K562 (cell line): ENCODE data around the gene SRRT. TPM values are rescaled to one million over a fixed set of nuclear protein-coding genes. Genes with fewer than 3 reads are reported as not detected.
A peak's percentile ranks its signal among the peaks of the same experiment; 100 is the strongest.

Experiments used
- CXXC5 ChIP-seq: fragments of 250-450 bp; sonication (Bioruptor Pico); IDR thresholded peaks from 2 replicates; pipeline ENCODE4 v1.8.0; 2022; ENCODE audit warnings: inconsistent platforms, mild to moderate bottlenecking, moderate library complexity
- HNRNPLL ChIP-seq: fragments of 200-400 bp; formaldehyde crosslinking; IDR thresholded peaks from 2 replicates; pipeline ENCODE4 v1.6.1; 2017; ENCODE audit warnings: low read length, low read depth, mild to moderate bottlenecking; ENCODE audit not compliant: poor library complexity, severe bottlenecking
- MTA2 ChIP-seq: fragments of 450-650 bp; IDR thresholded peaks from 2 replicates; pipeline ENCODE4 v1.6.1; 2016; ENCODE audit warnings: low read depth
- NR2C1 ChIP-seq, 2 experiments: fragments of 450-650 bp; IDR thresholded peaks; 2 replicates each; pipeline ENCODE4 v1.6.1; 2017; ENCODE audit warnings: mild to moderate bottlenecking in 2 of 2, antibody characterized with exemption in 1 of 2, inconsistent platforms in 1 of 2, missing compliant biosample characterization in 1 of 2, missing genetic modification characterization in 1 of 2
- NR2C2 ChIP-seq, 2 experiments: fragments of 200-800 bp in 1 of 2; sonication (Bioruptor generic) in 1 of 2; sonication (generic) in 1 of 2; formaldehyde crosslinking in 1 of 2; IDR thresholded peaks; 2 replicates each; pipeline versions ENCODE4 v1.6.1 to v1.8.0; 2016 to 2022; ENCODE audit warnings: mild to moderate bottlenecking in 1 of 2, missing compliant biosample characterization in 1 of 2, missing genetic modification characterization in 1 of 2, missing genetic modification reagents in 1 of 2
- SIN3B ChIP-seq: fragments of 450-650 bp; IDR thresholded peaks from 2 replicates; pipeline ENCODE4 v1.6.1; 2017; ENCODE audit warnings: low read depth, mild to moderate bottlenecking, moderate library complexity
- TAF1 ChIP-seq: IDR thresholded peaks from 2 replicates; pipeline ENCODE4 v1.6.1; 2011; ENCODE audit warnings: mild to moderate bottlenecking, low read length, moderate library complexity; ENCODE audit not compliant: insufficient read depth, control insufficient read depth, severe bottlenecking; ENCODE audit errors: extremely low read depth
- YY1 ChIP-seq, 3 experiments: IDR thresholded peaks; 2 replicates each; pipeline ENCODE4 v1.6.1; 2011; ENCODE audit warnings: low read length in 2 of 3, mild to moderate bottlenecking in 2 of 3, moderate library complexity in 2 of 3, borderline replicate concordance in 1 of 3, control low read depth in 1 of 3, low read depth in 1 of 3; ENCODE audit not compliant: insufficient read depth in 3 of 3, insufficient replicate concordance in 2 of 3, control insufficient read depth in 1 of 3, insufficient read length in 1 of 3; ENCODE audit errors: extremely low read depth in 1 of 3
- ZBED1 ChIP-seq: IDR thresholded peaks from 2 replicates; pipeline ENCODE4 v1.6.1; 2014
- ZBTB40 ChIP-seq, 2 experiments: fragments of 450-650 bp in 1 of 2; sonication (generic) in 1 of 2; formaldehyde crosslinking in 1 of 2; IDR thresholded peaks; 2 replicates each; pipeline versions ENCODE4 v1.7.1 to v1.9.0; 2016 to 2022; ENCODE audit warnings: inconsistent platforms in 1 of 2, mild to moderate bottlenecking in 1 of 2, missing genetic modification reagents in 1 of 2
- polyA plus RNA-seq, 8 experiments: library from polyadenylated mRNA; depleted of rRNA in 4 of 8; stranded (reverse) in 5 of 8; unstranded in 3 of 8; fragments of >200 nt; fragmentation: Nextera tagmentation in 2 of 8; fragmentation: Illumina TruSeq in 1 of 8; extraction: Ambion mirVana in 2 of 8; extraction: Trizol in 1 of 8; gene quantifications; 2 replicates each; pipeline versions ENCODE4 v1.2.1 to v1.2.3, GENCODE V29; 2011 to 2014; ENCODE audit warnings: inconsistent platforms in 1 of 8, missing spikeins in 1 of 8
- total RNA-seq, 7 experiments: library from RNA; depleted of rRNA in 6 of 7; stranded (reverse); fragments of >200 nt in 6 of 7; fragmentation: Illumina TruSeq in 2 of 7; extraction: Trizol in 2 of 7; gene quantifications; 2 replicates each; pipeline versions ENCODE4 v1.2.1 to v1.2.3, GENCODE V29; 2011 to 2021; ENCODE audit warnings: low replicate concordance in 1 of 7
- TF ChIP-seq, protein P1 (sequence below): fragments of 250-450 bp; sonication (Bioruptor Pico); IDR thresholded peaks from 2 replicates; pipeline ENCODE4 v1.4.0; 2020; ENCODE audit warnings: mild to moderate bottlenecking, moderate library complexity

SRRT gene
- total and polyA plus RNA-seq, 9 of the 15 experiments (the other 6 are each of a cell fraction or from before 2014, with no cell fraction given), result 10.3 to 263 (median 84.4) TPM

GRCh38 chr7:100827330-100828226 lies 47.3 kb upstream of the SRRT start, which contains the start of gene EPHB4 (continued):
- peak in 1 of 3 experiments; percentile 48 for TF ChIP-seq YY1 (IDR thresholded peaks at IDR 0.05; ENCODE audit: borderline replicate concordance in 1 of 3, control insufficient read depth in 1 of 3, extremely low read depth in 1 of 3, insufficient read depth in 3 of 3, insufficient read length in 1 of 3, insufficient replicate concordance in 2 of 3, low read depth in 1 of 3, low read length in 2 of 3)
- 0 out of 2 replicates have a peak, but pooled peaks have one; percentile 43 for TF ChIP-seq ZBTB40 (IDR thresholded peaks at IDR 0.05)
- no peak for TF ChIP-seq ZBTB40 (CRISPR knock-in tag; IDR thresholded peaks at IDR 0.05)
- peak; percentile 30; the same call in 1 of the 2 replicates for TF ChIP-seq MTA2
- peak; percentile 10; the same call in 1 of the 2 replicates for TF ChIP-seq NR2C1 (IDR thresholded peaks at IDR 0.05)
- TF ChIP-seq NR2C1 (tag; IDR thresholded peaks at IDR 0.05), result no peak
- TF ChIP-seq CXXC5, result peak; percentile 86
- TF ChIP-seq HNRNPLL, result peak; percentile 87
- TF ChIP-seq SIN3B, result peak; percentile 65; the same call in 1 of the 2 replicates
- TF ChIP-seq, protein P1, sequence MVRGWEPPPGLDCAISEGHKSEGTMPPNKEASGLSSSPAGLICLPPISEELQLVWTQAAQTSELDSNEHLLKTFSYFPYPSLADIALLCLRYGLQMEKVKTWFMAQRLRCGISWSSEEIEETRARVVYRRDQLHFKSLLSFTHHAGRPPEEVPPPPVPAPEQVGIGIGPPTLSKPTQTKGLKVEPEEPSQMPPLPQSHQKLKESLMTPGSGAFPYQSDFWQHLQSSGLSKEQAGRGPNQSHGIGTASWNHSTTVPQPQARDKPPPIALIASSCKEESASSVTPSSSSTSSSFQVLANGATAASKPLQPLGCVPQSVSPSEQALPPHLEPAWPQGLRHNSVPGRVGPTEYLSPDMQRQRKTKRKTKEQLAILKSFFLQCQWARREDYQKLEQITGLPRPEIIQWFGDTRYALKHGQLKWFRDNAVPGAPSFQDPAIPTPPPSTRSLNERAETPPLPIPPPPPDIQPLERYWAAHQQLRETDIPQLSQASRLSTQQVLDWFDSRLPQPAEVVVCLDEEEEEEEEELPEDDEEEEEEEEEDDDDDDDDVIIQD (CRISPR knock-in tag), result no peak
- TF ChIP-seq ZBED1, result no peak
- peak; percentile 34 for TF ChIP-seq TAF1
- peak; percentile 65 for TF ChIP-seq NR2C2 (CRISPR knock-in tag; IDR thresholded peaks at IDR 0.05)
- TF ChIP-seq NR2C2 (tag; IDR thresholded peaks at IDR 0.05), result peak; percentile 48; the same call in 1 of the 2 replicates
